Colonic mucosa (tissue), 4 donors: Measurements from ENCODE around the gene XRCC4. TPM values are rescaled to one million over a fixed set of nuclear protein-coding genes. Genes with fewer than 3 reads are reported as not detected.

Experiments
- DNase-seq: peaks from one replicate; pipeline ENCODE4 v3.0.0-alpha.2; 2020
- H3K27ac ChIP-seq: fragments of 200-600 bp; one replicate; pipeline ENCODE4 v1.8.0; 2021
- H3K27me3 ChIP-seq: fragments of 200-600 bp; one replicate; pipeline ENCODE4 v1.8.0; 2021
- H3K36me3 ChIP-seq: fragments of 200-600 bp; one replicate; pipeline ENCODE4 v1.8.0; 2021
- H3K4me1 ChIP-seq: fragments of 200-600 bp; one replicate; pipeline ENCODE4 v1.8.0; 2021; ENCODE audit warnings: mild to moderate bottlenecking
- H3K4me3 ChIP-seq: fragments of 200-600 bp; one replicate; pipeline ENCODE4 v1.8.0; 2021
- H3K9ac ChIP-seq, 2 donors: one replicate each; pipeline ENCODE4 v1.7.0; 2013; ENCODE audit warnings: control low read depth in 2 of 2, low read depth in 2 of 2, low read length in 2 of 2
- H3K9me3 ChIP-seq: fragments of 200-600 bp; one replicate; pipeline ENCODE4 v1.8.0; 2021
- CTCF ChIP-seq: fragments of 200-600 bp; IDR thresholded peaks from one replicate; pipeline ENCODE4 v1.8.0; 2022; ENCODE audit warnings: antibody characterized with exemption, mild to moderate bottlenecking
- intact Hi-C: fragments of 100-400 bp; cut with DNase I; formaldehyde crosslinking; loops from one replicate; pipeline ENCODE4 v1.14.1; 2022
- total RNA-seq, 2 donors: library from RNA; stranded (reverse); fragmentation: NEBNext Ultra II Directional in 1 of 2; extraction: Animal tissue kit (Norgen Biotek cat#: 25700) in 1 of 2; gene quantifications; one replicate each; pipeline ENCODE4 v1.2.1, GENCODE V29; 2021
- donor health status: healthy.
- donor health status: DM: no; HTN: no; CAD: no.
- donor health status: DM: no; HTN: no; CAD: no.

The XRCC4 gene
- total RNA-seq, 2 donors from 2014 or later = 5.7 to 8.7 TPM

- Histone ChIP-seq H3K27ac (no peak overlapping the region), H3K9ac (no peak overlapping the region), H3K36me3 (no peaks in the 10 kb centered on the region), H3K4me3 (no peak overlapping the region), H3K4me1 (no peaks in the 10 kb centered on the region), H3K9me3 (no peaks in the 10 kb centered on the region), H3K27me3 (no peaks in the 10 kb centered on the region)
- no peak for DNase-seq
- intact Hi-C loops = no loop called here
- no peak for TF ChIP-seq CTCF
Measured at GRCh38 chr5:83096660-83097339, 19.5 kb downstream of the XRCC4 start.

GRCh38 chr5:83097689-83098231, 20.4 kb downstream of the XRCC4 start:
- Histone ChIP-seq H3K27ac (no peak overlapping the region), H3K4me3 (no peak overlapping the region), H3K9me3 (no peaks in the 10 kb centered on the region), H3K36me3 (no peaks in the 10 kb centered on the region), H3K9ac (no peak overlapping the region), H3K27me3 (no peaks in the 10 kb centered on the region), H3K4me1 (no peaks in the 10 kb centered on the region)
- intact Hi-C loops = no loop called here
- no peak for TF ChIP-seq CTCF
- no peak for DNase-seq

GRCh38 chr5:83099001-83099400, 21.7 kb downstream of the XRCC4 start:
- no peak overlapping the region for H3K27ac ChIP-seq
- no peaks in the 10 kb centered on the region for H3K4me1 ChIP-seq
- no peaks in the 10 kb centered on the region for H3K36me3 ChIP-seq
- intact Hi-C loops = no loop called here
- H3K9ac ChIP-seq = no peak overlapping the region
- H3K4me3 ChIP-seq = no peak overlapping the region
- DNase-seq = no peak
- no peaks in the 10 kb centered on the region for H3K27me3 ChIP-seq
- no peaks in the 10 kb centered on the region for H3K9me3 ChIP-seq
- TF ChIP-seq CTCF = no peak

- no peak for TF ChIP-seq CTCF
- Histone ChIP-seq H3K4me3 (no peak overlapping the region), H3K36me3 (no peaks in the 10 kb centered on the region), H3K9ac (no peak overlapping the region), H3K27ac (no peak overlapping the region), H3K27me3 (no peaks in the 10 kb centered on the region), H3K9me3 (no peaks in the 10 kb centered on the region), H3K4me1 (no peaks in the 10 kb centered on the region)
- no peak for DNase-seq
- intact Hi-C loops = no loop called here
Measured at GRCh38 chr5:83099445-83099844, 22.1 kb downstream of the XRCC4 start.

GRCh38 chr5:83101514-83101913, 24.2 kb downstream of the XRCC4 start:
- Histone ChIP-seq H3K9me3 (no peaks in the 10 kb centered on the region), H3K27ac (no peak overlapping the region), H3K9ac (no peak overlapping the region), H3K4me3 (no peak overlapping the region), H3K36me3 (no peaks in the 10 kb centered on the region), H3K27me3 (no peaks in the 10 kb centered on the region), H3K4me1 (no peaks in the 10 kb centered on the region)
- TF ChIP-seq CTCF = no peak
- DNase-seq = no peak
- intact Hi-C loops = no loop called here
